Activated CD4-positive, alpha-beta T cell treated with anti-CD3 and anti-CD28 coated beads for 36 hours (primary cell): ENCODE measurements around the gene ALOX15B. TPM values are rescaled to one million over a fixed set of nuclear protein-coding genes. Genes with fewer than 3 reads are reported as not detected.

Experiments used
- ATAC-seq: fragments of 200-7000 bp; cut with Tn5 transposase; one replicate; pipeline ENCODE4 v1.10.0; 2021; ENCODE audit warnings: mild to moderate bottlenecking, moderate library complexity
- CTCF ChIA-PET: fragments of 350-600 bp; sonication (Branson Sonifier 250); formaldehyde crosslinking; loops from one replicate; lab custom pipeline; 2021; ENCODE audit warnings: antibody characterized with exemption; lab: Charles Lee
- POLR2A ChIA-PET: fragments of 350-600 bp; sonication (Branson Sonifier 250); formaldehyde crosslinking; loops from one replicate; lab custom pipeline; 2021; ENCODE audit warnings: antibody characterized with exemption, inconsistent platforms; lab: Charles Lee
- DNase-seq: peaks from one replicate; pipeline ENCODE4 v3.0.0-alpha.2; 2020
- H3K27ac Mint-ChIP-seq: one replicate; pipeline ENCODE4 v1.8.0; 2021; ENCODE audit warnings: mixed read lengths
- H3K27me3 Mint-ChIP-seq: one replicate; pipeline ENCODE4 v1.8.0; 2021; ENCODE audit warnings: mixed read lengths
- H3K36me3 Mint-ChIP-seq: one replicate; pipeline ENCODE4 v1.8.0; 2021; ENCODE audit warnings: low read depth, mixed read lengths
- H3K4me1 Mint-ChIP-seq: one replicate; pipeline ENCODE4 v1.8.0; 2021; ENCODE audit warnings: mixed read lengths
- H3K4me3 Mint-ChIP-seq: one replicate; pipeline ENCODE4 v1.8.0; 2021; ENCODE audit warnings: mild to moderate bottlenecking, moderate library complexity, mixed read lengths
- H3K9me3 Mint-ChIP-seq: one replicate; pipeline ENCODE4 v1.8.0; 2021; ENCODE audit warnings: low read depth, mixed read lengths
- intact Hi-C, 2 experiments: fragments of 100-400 bp; cut with DNase I in 1 of 2; cut with micrococcal nuclease in 1 of 2; formaldehyde crosslinking; loops; one replicate each; pipeline versions ENCODE4 v1.14.2 to v1.15.1; 2022 to 2024; cut with DNase I, micrococcal nuclease
- total RNA-seq, 2 experiments: library from RNA; stranded (reverse); gene quantifications; one replicate each; pipeline ENCODE4 v1.2.3, GENCODE V29; 2021

The ALOX15B gene
- total RNA-seq, 2 experiments from 2014 or later, result 0.09 to 0.18 TPM

GRCh38 chr17:8080799-8081219 lies 42.0 kb downstream of the ALOX15B start:
- H3K27me3 Mint-ChIP-seq, result no peaks in the 10 kb centered on the region
- ChIA-PET CTCF (interaction anchor here (0.6 to 20.9 kb wide), 10 partner anchors 10 to 1179 kb away, joined by 3 to 315 read pairs (median 4); partner anchors contain the start of gene ALOXE3), POLR2A (no interaction called here)
- DNase-seq, result no peak
- H3K27ac Mint-ChIP-seq, result no peak overlapping the region
- ATAC-seq, result no peak
- peak overlapping the region; percentile 94 for H3K4me3 Mint-ChIP-seq
- peaks cover 12% of the 10 kb centered on the region for H3K4me1 Mint-ChIP-seq
- intact Hi-C loops, result loop anchor here (1.0 to 5.0 kb wide), 2 partner anchors 29 to 76 kb away; no protein-coding TSS in a partner anchor
- H3K9me3 Mint-ChIP-seq, result no peaks in the 10 kb centered on the region
- peaks cover 14% of the 10 kb centered on the region for H3K36me3 Mint-ChIP-seq

GRCh38 chr17:8081876-8082275 lies 43.0 kb downstream of the ALOX15B start:
- Mint-ChIP-seq H3K9me3 (no peaks in the 10 kb centered on the region), H3K27ac (no peak overlapping the region), H3K4me3 (no peak overlapping the region), H3K27me3 (no peaks in the 10 kb centered on the region), H3K4me1 (peaks cover 12% of the 10 kb centered on the region), H3K36me3 (peaks cover 14% of the 10 kb centered on the region)
- intact Hi-C loops, result loop anchor here in 1 of 2 experiments (1.0 to 5.0 kb wide), 2 partner anchors 28 to 75 kb away; no protein-coding TSS in a partner anchor
- ChIA-PET CTCF (interaction anchor here (2.0 to 20.9 kb wide), 3 partner anchors 9 to 38 kb away, joined by 6 to 315 read pairs (median 29); partner anchors contain the start of gene ALOXE3), POLR2A (no interaction called here)
- ATAC-seq (no peak), DNase-seq (no peak)

GRCh38 chr17:8082292-8082691 lies 43.4 kb downstream of the ALOX15B start:
- CTCF ChIA-PET, result interaction anchor here (2.0 to 20.9 kb wide), 3 partner anchors 8 to 21 kb away, joined by 6 to 315 read pairs (median 15); no protein-coding TSS in a partner anchor
- no peak overlapping the region for H3K4me3 Mint-ChIP-seq
- H3K36me3 Mint-ChIP-seq, result peaks cover 14% of the 10 kb centered on the region

GRCh38 chr17:8084250-8084649 lies 45.4 kb downstream of the ALOX15B start:
- DNase-seq (no peak), ATAC-seq (no peak)
- Mint-ChIP-seq H3K27me3 (no peaks in the 10 kb centered on the region), H3K4me1 (peaks cover 9% of the 10 kb centered on the region), H3K36me3 (peaks cover 14% of the 10 kb centered on the region), H3K4me3 (no peak overlapping the region), H3K9me3 (no peaks in the 10 kb centered on the region), H3K27ac (no peak overlapping the region)
- CTCF ChIA-PET, result interaction anchor here (0.6 to 20.9 kb wide), 7 partner anchors 8 to 171 kb away, joined by 3 to 315 read pairs (median 7); no protein-coding TSS in a partner anchor
- intact Hi-C loops, result loop anchor here in 1 of 2 experiments (5.0 kb wide), 1 partner anchor 73 kb away; no protein-coding TSS in a partner anchor
- POLR2A ChIA-PET, result no interaction called here

More at GRCh38 chr17:8082292-8082691, 43.4 kb downstream of the ALOX15B start:
- H3K9me3 Mint-ChIP-seq, result no peaks in the 10 kb centered on the region
- POLR2A ChIA-PET, result no interaction called here
- peaks cover 12% of the 10 kb centered on the region for H3K4me1 Mint-ChIP-seq
- intact Hi-C loops, result loop anchor here in 1 of 2 experiments (1.0 to 5.0 kb wide), 2 partner anchors 28 to 75 kb away; no protein-coding TSS in a partner anchor
- no peaks in the 10 kb centered on the region for H3K27me3 Mint-ChIP-seq
- ATAC-seq, result no peak
- no peak overlapping the region for H3K27ac Mint-ChIP-seq
- no peak for DNase-seq

GRCh38 chr17:8087075-8087951 lies 48.5 kb downstream of the ALOX15B start, which contains the start of gene ALOX12B:
TSS of gene ALOX12B (minus strand) at chr17:8087716. CDS start at chr17:8087442, 274 bp downstream.
- no peak for DNase-seq
- ChIA-PET CTCF (interaction anchor here (0.7 to 20.9 kb wide), 6 partner anchors 8 to 213 kb away, joined by 5 to 315 read pairs (median 6); no protein-coding TSS in a partner anchor), POLR2A (interaction anchor here (0.6 kb wide), 1 partner anchor 24 kb away, joined by 3 read pairs; no protein-coding TSS in a partner anchor)
- Mint-ChIP-seq H3K4me3 (no peak within 1 kb of the TSS), H3K4me1 (no peaks in the 10 kb centered on the region), H3K9me3 (no peaks in the 10 kb centered on the region), H3K36me3 (no peaks in the 10 kb centered on the region), H3K27me3 (peaks cover 5% of the 10 kb centered on the region), H3K27ac (no peak within 1 kb of the TSS)
- ATAC-seq, result no peak
- intact Hi-C loops, result no loop called here

- peaks cover 5% of the 10 kb centered on the region for H3K27me3 Mint-ChIP-seq
- ATAC-seq (no peak), DNase-seq (no peak)
- H3K4me1 Mint-ChIP-seq, result no peaks in the 10 kb centered on the region
- no peak overlapping the region for H3K27ac Mint-ChIP-seq
- ChIA-PET POLR2A (no interaction called here), CTCF (interaction anchor here (0.7 to 20.9 kb wide), 4 partner anchors 9 to 27 kb away, joined by 5 to 315 read pairs (median 6); no protein-coding TSS in a partner anchor)
- H3K36me3 Mint-ChIP-seq, result no peaks in the 10 kb centered on the region
- no peak overlapping the region for H3K4me3 Mint-ChIP-seq
- no peaks in the 10 kb centered on the region for H3K9me3 Mint-ChIP-seq
- intact Hi-C loops, result no loop called here
These were observed 49.0 kb downstream of the ALOX15B start for GRCh38 chr17:8087952-8088230.

GRCh38 chr17:8089728-8090127 lies 50.9 kb downstream of the ALOX15B start:
- intact Hi-C loops, result no loop called here
- no peak for ATAC-seq
- peaks cover 5% of the 10 kb centered on the region for H3K27me3 Mint-ChIP-seq
- no peak overlapping the region for H3K4me3 Mint-ChIP-seq
- DNase-seq, result no peak
- CTCF ChIA-PET, result interaction anchor here (0.6 to 5.9 kb wide), 5 partner anchors 10 to 227 kb away, joined by 3 to 64 read pairs (median 6); partner anchors contain the start of gene ALOXE3
- H3K4me1 Mint-ChIP-seq, result peaks cover 8% of the 10 kb centered on the region
- H3K36me3 Mint-ChIP-seq, result no peaks in the 10 kb centered on the region
- no peaks in the 10 kb centered on the region for H3K9me3 Mint-ChIP-seq
- H3K27ac Mint-ChIP-seq, result no peak overlapping the region
- POLR2A ChIA-PET, result no interaction called here

GRCh38 chr17:8091033-8091687 lies 52.3 kb downstream of the ALOX15B start:
- H3K27me3 Mint-ChIP-seq, result peaks cover 5% of the 10 kb centered on the region
- H3K36me3 Mint-ChIP-seq, result no peaks in the 10 kb centered on the region
- POLR2A ChIA-PET, result interaction anchor here (0.6 kb wide), 1 partner anchor 16 kb away, joined by 3 read pairs; no protein-coding TSS in a partner anchor
- H3K9me3 Mint-ChIP-seq, result no peaks in the 10 kb centered on the region
- H3K27ac Mint-ChIP-seq, result no peak overlapping the region
- ATAC-seq, result no peak
- intact Hi-C loops, result no loop called here
- no peak overlapping the region for H3K4me3 Mint-ChIP-seq
- DNase-seq, result no peak
- peaks cover 14% of the 10 kb centered on the region for H3K4me1 Mint-ChIP-seq
- CTCF ChIA-PET, result interaction anchor here (0.7 to 5.9 kb wide), 6 partner anchors 10 to 203 kb away, joined by 3 to 64 read pairs (median 23); partner anchors contain the start of gene ALOXE3

GRCh38 chr17:8095361-8095760 lies 56.5 kb downstream of the ALOX15B start:
- H3K4me1 Mint-ChIP-seq, result peaks cover 14% of the 10 kb centered on the region
- no peaks in the 10 kb centered on the region for H3K9me3 Mint-ChIP-seq
- ChIA-PET POLR2A (no interaction called here), CTCF (interaction anchor here (0.5 to 5.4 kb wide), 8 partner anchors 9 to 260 kb away, joined by 3 to 64 read pairs (median 8); partner anchors contain the start of gene ALOXE3)
- H3K36me3 Mint-ChIP-seq, result no peaks in the 10 kb centered on the region
- DNase-seq (no peak), ATAC-seq (no peak)
- intact Hi-C loops, result loop anchor here in 1 of 2 experiments (2.0 kb wide), 1 partner anchor 23 kb away; the partner anchor contains the start of gene ALOXE3
- no peak overlapping the region for H3K27ac Mint-ChIP-seq
- no peak overlapping the region for H3K4me3 Mint-ChIP-seq
- H3K27me3 Mint-ChIP-seq, result peaks cover 3% of the 10 kb centered on the region

GRCh38 chr17:8096541-8096940 lies 57.7 kb downstream of the ALOX15B start:
- no peak for DNase-seq
- no peaks in the 10 kb centered on the region for H3K36me3 Mint-ChIP-seq
- no peak overlapping the region for H3K27ac Mint-ChIP-seq
- intact Hi-C loops, result no loop called here
- no peak for ATAC-seq
- no peak overlapping the region for H3K4me3 Mint-ChIP-seq
- no peaks in the 10 kb centered on the region for H3K9me3 Mint-ChIP-seq
- no peaks in the 10 kb centered on the region for H3K27me3 Mint-ChIP-seq
- CTCF ChIA-PET, result interaction anchor here (0.5 to 1.2 kb wide), 6 partner anchors 9 to 26 kb away, joined by 3 to 4 read pairs (median 4); no protein-coding TSS in a partner anchor
- POLR2A ChIA-PET, result no interaction called here
- H3K4me1 Mint-ChIP-seq, result peaks cover 14% of the 10 kb centered on the region
